ENCODE data around the gene ANKS1A.

DNA sequence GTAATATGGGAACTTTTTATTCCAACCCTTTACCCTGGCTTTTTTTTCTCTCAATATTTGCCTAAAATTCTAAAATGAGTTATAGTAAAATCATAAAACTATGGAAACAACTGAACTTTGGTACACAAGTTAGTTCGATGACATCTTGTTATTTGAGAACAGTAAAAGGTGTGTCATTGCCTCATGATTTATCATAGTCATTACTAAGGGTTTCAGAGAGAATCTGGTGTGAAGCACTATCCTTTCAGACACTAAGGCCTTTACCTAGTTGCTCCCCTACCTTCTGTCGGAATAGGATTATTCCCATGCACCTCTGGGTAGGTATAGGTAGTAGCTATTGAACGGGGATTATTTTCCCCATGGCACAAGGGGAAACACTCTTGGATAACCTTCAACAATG is 12.6 kb upstream of the ANKS1A start:
- TF ChIP-seq JUNB (IDR thresholded peaks at IDR 0.05; ENCODE audit: unreplicated experiment): no peak
- TF ChIP-seq, protein P1, sequence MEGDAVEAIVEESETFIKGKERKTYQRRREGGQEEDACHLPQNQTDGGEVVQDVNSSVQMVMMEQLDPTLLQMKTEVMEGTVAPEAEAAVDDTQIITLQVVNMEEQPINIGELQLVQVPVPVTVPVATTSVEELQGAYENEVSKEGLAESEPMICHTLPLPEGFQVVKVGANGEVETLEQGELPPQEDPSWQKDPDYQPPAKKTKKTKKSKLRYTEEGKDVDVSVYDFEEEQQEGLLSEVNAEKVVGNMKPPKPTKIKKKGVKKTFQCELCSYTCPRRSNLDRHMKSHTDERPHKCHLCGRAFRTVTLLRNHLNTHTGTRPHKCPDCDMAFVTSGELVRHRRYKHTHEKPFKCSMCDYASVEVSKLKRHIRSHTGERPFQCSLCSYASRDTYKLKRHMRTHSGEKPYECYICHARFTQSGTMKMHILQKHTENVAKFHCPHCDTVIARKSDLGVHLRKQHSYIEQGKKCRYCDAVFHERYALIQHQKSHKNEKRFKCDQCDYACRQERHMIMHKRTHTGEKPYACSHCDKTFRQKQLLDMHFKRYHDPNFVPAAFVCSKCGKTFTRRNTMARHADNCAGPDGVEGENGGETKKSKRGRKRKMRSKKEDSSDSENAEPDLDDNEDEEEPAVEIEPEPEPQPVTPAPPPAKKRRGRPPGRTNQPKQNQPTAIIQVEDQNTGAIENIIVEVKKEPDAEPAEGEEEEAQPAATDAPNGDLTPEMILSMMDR (conservative IDR thresholded peaks at IDR 0.05; ENCODE audit: low read depth in 2 of 2): no peak
- TF ChIP-seq POLR2AphosphoS5 (IDR thresholded peaks at IDR 0.05; ENCODE audit: low read depth): no peak
- TF ChIP-seq, protein P2, sequence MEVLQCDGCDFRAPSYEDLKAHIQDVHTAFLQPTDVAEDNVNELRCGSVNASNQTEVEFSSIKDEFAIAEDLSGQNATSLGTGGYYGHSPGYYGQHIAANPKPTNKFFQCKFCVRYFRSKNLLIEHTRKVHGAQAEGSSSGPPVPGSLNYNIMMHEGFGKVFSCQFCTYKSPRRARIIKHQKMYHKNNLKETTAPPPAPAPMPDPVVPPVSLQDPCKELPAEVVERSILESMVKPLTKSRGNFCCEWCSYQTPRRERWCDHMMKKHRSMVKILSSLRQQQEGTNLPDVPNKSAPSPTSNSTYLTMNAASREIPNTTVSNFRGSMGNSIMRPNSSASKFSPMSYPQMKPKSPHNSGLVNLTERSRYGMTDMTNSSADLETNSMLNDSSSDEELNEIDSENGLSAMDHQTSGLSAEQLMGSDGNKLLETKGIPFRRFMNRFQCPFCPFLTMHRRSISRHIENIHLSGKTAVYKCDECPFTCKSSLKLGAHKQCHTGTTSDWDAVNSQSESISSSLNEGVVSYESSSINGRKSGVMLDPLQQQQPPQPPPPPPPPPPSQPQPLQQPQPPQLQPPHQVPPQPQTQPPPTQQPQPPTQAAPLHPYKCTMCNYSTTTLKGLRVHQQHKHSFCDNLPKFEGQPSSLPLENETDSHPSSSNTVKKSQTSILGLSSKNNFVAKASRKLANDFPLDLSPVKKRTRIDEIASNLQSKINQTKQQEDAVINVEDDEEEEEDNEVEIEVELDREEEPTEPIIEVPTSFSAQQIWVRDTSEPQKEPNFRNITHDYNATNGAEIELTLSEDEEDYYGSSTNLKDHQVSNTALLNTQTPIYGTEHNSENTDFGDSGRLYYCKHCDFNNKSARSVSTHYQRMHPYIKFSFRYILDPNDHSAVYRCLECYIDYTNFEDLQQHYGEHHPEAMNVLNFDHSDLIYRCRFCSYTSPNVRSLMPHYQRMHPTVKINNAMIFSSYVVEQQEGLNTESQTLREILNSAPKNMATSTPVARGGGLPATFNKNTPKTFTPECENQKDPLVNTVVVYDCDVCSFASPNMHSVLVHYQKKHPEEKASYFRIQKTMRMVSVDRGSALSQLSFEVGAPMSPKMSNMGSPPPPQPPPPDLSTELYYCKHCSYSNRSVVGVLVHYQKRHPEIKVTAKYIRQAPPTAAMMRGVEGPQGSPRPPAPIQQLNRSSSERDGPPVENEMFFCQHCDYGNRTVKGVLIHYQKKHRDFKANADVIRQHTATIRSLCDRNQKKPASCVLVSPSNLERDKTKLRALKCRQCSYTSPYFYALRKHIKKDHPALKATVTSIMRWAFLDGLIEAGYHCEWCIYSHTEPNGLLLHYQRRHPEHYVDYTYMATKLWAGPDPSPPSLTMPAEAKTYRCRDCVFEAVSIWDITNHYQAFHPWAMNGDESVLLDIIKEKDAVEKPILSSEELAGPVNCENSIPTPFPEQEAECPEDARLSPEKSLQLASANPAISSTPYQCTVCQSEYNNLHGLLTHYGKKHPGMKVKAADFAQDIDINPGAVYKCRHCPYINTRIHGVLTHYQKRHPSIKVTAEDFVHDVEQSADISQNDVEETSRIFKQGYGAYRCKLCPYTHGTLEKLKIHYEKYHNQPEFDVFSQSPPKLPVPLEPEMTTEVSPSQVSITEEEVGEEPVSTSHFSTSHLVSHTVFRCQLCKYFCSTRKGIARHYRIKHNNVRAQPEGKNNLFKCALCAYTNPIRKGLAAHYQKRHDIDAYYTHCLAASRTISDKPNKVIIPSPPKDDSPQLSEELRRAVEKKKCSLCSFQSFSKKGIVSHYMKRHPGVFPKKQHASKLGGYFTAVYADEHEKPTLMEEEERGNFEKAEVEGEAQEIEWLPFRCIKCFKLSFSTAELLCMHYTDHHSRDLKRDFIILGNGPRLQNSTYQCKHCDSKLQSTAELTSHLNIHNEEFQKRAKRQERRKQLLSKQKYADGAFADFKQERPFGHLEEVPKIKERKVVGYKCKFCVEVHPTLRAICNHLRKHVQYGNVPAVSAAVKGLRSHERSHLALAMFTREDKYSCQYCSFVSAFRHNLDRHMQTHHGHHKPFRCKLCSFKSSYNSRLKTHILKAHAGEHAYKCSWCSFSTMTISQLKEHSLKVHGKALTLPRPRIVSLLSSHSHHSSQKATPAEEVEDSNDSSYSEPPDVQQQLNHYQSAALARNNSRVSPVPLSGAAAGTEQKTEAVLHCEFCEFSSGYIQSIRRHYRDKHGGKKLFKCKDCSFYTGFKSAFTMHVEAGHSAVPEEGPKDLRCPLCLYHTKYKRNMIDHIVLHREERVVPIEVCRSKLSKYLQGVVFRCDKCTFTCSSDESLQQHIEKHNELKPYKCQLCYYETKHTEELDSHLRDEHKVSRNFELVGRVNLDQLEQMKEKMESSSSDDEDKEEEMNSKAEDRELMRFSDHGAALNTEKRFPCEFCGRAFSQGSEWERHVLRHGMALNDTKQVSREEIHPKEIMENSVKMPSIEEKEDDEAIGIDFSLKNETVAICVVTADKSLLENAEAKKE (CRISPR knock-in tag; IDR thresholded peaks at IDR 0.05): no peak
- TF ChIP-seq, protein P3, sequence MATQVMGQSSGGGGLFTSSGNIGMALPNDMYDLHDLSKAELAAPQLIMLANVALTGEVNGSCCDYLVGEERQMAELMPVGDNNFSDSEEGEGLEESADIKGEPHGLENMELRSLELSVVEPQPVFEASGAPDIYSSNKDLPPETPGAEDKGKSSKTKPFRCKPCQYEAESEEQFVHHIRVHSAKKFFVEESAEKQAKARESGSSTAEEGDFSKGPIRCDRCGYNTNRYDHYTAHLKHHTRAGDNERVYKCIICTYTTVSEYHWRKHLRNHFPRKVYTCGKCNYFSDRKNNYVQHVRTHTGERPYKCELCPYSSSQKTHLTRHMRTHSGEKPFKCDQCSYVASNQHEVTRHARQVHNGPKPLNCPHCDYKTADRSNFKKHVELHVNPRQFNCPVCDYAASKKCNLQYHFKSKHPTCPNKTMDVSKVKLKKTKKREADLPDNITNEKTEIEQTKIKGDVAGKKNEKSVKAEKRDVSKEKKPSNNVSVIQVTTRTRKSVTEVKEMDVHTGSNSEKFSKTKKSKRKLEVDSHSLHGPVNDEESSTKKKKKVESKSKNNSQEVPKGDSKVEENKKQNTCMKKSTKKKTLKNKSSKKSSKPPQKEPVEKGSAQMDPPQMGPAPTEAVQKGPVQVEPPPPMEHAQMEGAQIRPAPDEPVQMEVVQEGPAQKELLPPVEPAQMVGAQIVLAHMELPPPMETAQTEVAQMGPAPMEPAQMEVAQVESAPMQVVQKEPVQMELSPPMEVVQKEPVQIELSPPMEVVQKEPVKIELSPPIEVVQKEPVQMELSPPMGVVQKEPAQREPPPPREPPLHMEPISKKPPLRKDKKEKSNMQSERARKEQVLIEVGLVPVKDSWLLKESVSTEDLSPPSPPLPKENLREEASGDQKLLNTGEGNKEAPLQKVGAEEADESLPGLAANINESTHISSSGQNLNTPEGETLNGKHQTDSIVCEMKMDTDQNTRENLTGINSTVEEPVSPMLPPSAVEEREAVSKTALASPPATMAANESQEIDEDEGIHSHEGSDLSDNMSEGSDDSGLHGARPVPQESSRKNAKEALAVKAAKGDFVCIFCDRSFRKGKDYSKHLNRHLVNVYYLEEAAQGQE (IDR thresholded peaks at IDR 0.05; ENCODE audit: unreplicated experiment): no peak
- no peak for TF ChIP-seq EZH2 (IDR thresholded peaks at IDR 0.05; ENCODE audit: low read depth, unreplicated experiment)

All from GM23338 (cell line).